AG04449 (cell line): ENCODE data around the gene SDHAF4.

Experiments used
- CTCF ChIA-PET: fragments of 350-600 bp; formaldehyde crosslinking; extraction: SDS; loops from one replicate; lab custom pipeline; 2021; ENCODE audit warnings: antibody characterized with exemption; lab: Yijun Ruan, JAX
- POLR2A ChIA-PET: fragments of 400-600, 350-600 bp; formaldehyde crosslinking; extraction: SDS; loops from one replicate; lab custom pipeline; 2020; ENCODE audit warnings: antibody characterized with exemption, inconsistent platforms; lab: Yijun Ruan, JAX
- DNase-seq: peaks from one replicate; pipeline ENCODE4 v3.0.0-alpha.2; 2010; ENCODE audit warnings: low read depth, low spot score
- H3K4me3 ChIP-seq: 2 replicates; pipeline ENCODE4 v1.5.1; 2011; ENCODE audit warnings: low read depth, mild to moderate bottlenecking, control low read depth, low read length
- CTCF ChIP-seq: IDR thresholded peaks from one replicate; pipeline ENCODE4 v1.5.1; 2011; ENCODE audit warnings: mild to moderate bottlenecking, moderate library complexity, low read length, control low read depth, inconsistent platforms; ENCODE audit not compliant: insufficient read depth; ENCODE audit errors: missing control alignments

Gene SDHAF4

GRCh38 chr6:70625436-70625835 is 58.7 kb downstream of the SDHAF4 start:
- POLR2A ChIA-PET = no interaction called here
- CTCF ChIA-PET = no interaction called here
- H3K4me3 ChIP-seq = no peak overlapping the region

GRCh38 chr6:70627500-70628254 is 60.9 kb downstream of the SDHAF4 start:
- H3K4me3 ChIP-seq = no peak overlapping the region
- DNase-seq = no peak
- TF ChIP-seq CTCF = no peak
- CTCF ChIA-PET = no interaction called here
- POLR2A ChIA-PET = no interaction called here

More at GRCh38 chr6:70625436-70625835, 58.7 kb downstream of the SDHAF4 start:
- TF ChIP-seq CTCF = no peak
- DNase-seq = no peak

GRCh38 chr6:70629929-70630328 is 63.2 kb downstream of the SDHAF4 start:
- no peak for DNase-seq
- TF ChIP-seq CTCF = no peak
- ChIA-PET CTCF (no interaction called here), POLR2A (no interaction called here)
- no peak overlapping the region for H3K4me3 ChIP-seq

- no peak overlapping the region for H3K4me3 ChIP-seq
- CTCF ChIA-PET = no interaction called here
- DNase-seq = no peak
- POLR2A ChIA-PET = no interaction called here
- no peak for TF ChIP-seq CTCF
Observed at GRCh38 chr6:70633870-70634269, 67.1 kb downstream of the SDHAF4 start.

- H3K4me3 ChIP-seq = no peak overlapping the region
- DNase-seq = no peak
- no peak for TF ChIP-seq CTCF
- ChIA-PET CTCF (no interaction called here), POLR2A (no interaction called here)
Observed at GRCh38 chr6:70636596-70636995, 69.9 kb downstream of the SDHAF4 start.

GRCh38 chr6:70638468-70638867 is 71.7 kb downstream of the SDHAF4 start:
- POLR2A ChIA-PET = no interaction called here
- no peak overlapping the region for H3K4me3 ChIP-seq
- DNase-seq = no peak
- CTCF ChIA-PET = no interaction called here
- no peak for TF ChIP-seq CTCF
